DLD1 (cell line): ENCODE results near the gene UNC45A.
"Not testable (repeated sequence)": the region's sequence is repeated elsewhere in the genome, so short reads cannot be mapped to it uniquely, and the experiment has no call there.

Experiments used
- in situ Hi-C: cut with HindIII; loops from 2 replicates; pipeline ENCODE4 v1.10.0; 2017; ENCODE audit warnings: low sequenced_read_pairs

Gene UNC45A

GRCh38 chr15:90934949-90935751 lies at the start of gene UNC45A:
Gene UNC45A, plus strand, starts transcription at chr15:90935285. Its CDS starts 40 bp downstream, at chr15:90935325.
- in situ Hi-C loops: loop anchor here (25.0 kb wide), 1 partner anchor 448 kb away; no protein-coding TSS in a partner anchor

GRCh38 chr15:90885432-90886290 lies 49.4 kb upstream of the UNC45A start:
- in situ Hi-C loops: no loop called here

- in situ Hi-C loops: no loop called here
Observed at GRCh38 chr15:90886291-90886614, 48.8 kb upstream of the UNC45A start.

- in situ Hi-C loops: no loop called here
Observed at GRCh38 chr15:90887037-90887481, 48.0 kb upstream of the UNC45A start.

- in situ Hi-C loops: no loop called here
Observed at GRCh38 chr15:90889313-90889730, 45.8 kb upstream of the UNC45A start.

GRCh38 chr15:90889736-90890456 lies 45.2 kb upstream of the UNC45A start:
- in situ Hi-C loops: no loop called here

GRCh38 chr15:90890839-90891238 lies 44.2 kb upstream of the UNC45A start:
- in situ Hi-C loops: no loop called here

- in situ Hi-C loops: no loop called here
Observed at GRCh38 chr15:90891346-90891949, 43.6 kb upstream of the UNC45A start.

GRCh38 chr15:90892023-90892422 lies 43.1 kb upstream of the UNC45A start:
- in situ Hi-C loops: no loop called here

- in situ Hi-C loops: no loop called here
Observed at GRCh38 chr15:90892498-90893174, 42.4 kb upstream of the UNC45A start.

- in situ Hi-C loops: no loop called here
Observed at GRCh38 chr15:90893175-90894090, 41.7 kb upstream of the UNC45A start.

- in situ Hi-C loops: no loop called here
Observed at GRCh38 chr15:90895571-90896117, 39.4 kb upstream of the UNC45A start.

GRCh38 chr15:90897131-90897655 lies 37.9 kb upstream of the UNC45A start:
- in situ Hi-C loops: not testable (repeated sequence)

GRCh38 chr15:90901175-90902039 lies 33.7 kb upstream of the UNC45A start:
- in situ Hi-C loops: no loop called here

- in situ Hi-C loops: no loop called here
Observed at GRCh38 chr15:90902040-90902839, 32.8 kb upstream of the UNC45A start.

- in situ Hi-C loops: no loop called here
Observed at GRCh38 chr15:90902840-90903732, 32.0 kb upstream of the UNC45A start, which contains the start of gene MAN2A2. Gene MAN2A2, plus strand, starts transcription at chr15:90903302. Its CDS starts 906 bp downstream, at chr15:90904208.
